ENCODE results near the gene LCP2.

The LCP2 gene

DNA sequence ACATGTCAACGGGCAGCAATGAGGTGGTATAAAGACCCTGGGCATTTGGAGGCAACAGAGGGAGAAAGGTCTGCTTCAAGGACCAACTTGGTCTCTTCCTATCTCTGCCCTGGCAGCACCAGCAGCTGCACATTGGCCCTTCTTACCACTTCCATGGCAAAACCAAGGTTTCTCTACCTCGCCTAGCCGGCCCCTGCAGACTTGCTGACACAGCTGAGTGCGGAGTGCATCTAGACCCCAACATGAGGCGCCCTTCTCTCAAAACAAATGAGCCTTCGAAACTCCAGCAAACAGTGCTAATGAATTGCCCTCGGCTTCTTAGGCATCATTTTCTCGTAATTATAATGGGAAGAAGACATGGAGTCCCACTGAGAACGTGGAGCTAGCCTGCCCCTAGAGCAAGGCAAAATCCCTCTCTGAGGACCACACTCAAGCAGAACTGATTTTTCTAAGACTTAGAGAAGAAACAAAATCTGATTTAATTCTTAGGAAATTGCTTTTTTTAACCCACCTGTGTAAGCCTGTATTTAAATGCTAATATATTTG, 49.5 kb upstream of the LCP2 start:
- Histone ChIP-seq H3K27ac (ENCODE audit: extremely low read depth, low read depth, low read length) (no peak overlapping the region), H3K4me1 (ENCODE audit: control insufficient read depth, insufficient read depth, low read length) (no peaks in the 10 kb centered on the region), H3K4me3 (ENCODE audit: low read depth, low read length) (no peak overlapping the region), H3K36me3 (ENCODE audit: control insufficient read depth in 2 of 2, insufficient read depth in 1 of 2, low read length in 2 of 2) (no peaks in the 10 kb centered on the region), H3K9me3 (ENCODE audit: control insufficient read depth, insufficient read depth, low read depth, low read length) (no peaks in the 10 kb centered on the region)
- POLR2A ChIA-PET: no interaction called here
- no peak for TF ChIP-seq SETDB1 (IDR thresholded peaks at IDR 0.05; ENCODE audit: insufficient read length, low read length)
- TF ChIP-seq ZNF133 (tag by site-specific recombination; IDR thresholded peaks at IDR 0.05): no peak
- no peak for TF ChIP-seq ZNF510 (tag by site-specific recombination; IDR thresholded peaks at IDR 0.05; ENCODE audit: insufficient replicate concordance)
- TF ChIP-seq ZNF391 (tag by site-specific recombination; IDR thresholded peaks at IDR 0.05; ENCODE audit: borderline replicate concordance, low read depth): no peak
- TF ChIP-seq PBX3 (CRISPR knock-in tag; IDR thresholded peaks at IDR 0.05): no peak
- TF ChIP-seq, protein P1, sequence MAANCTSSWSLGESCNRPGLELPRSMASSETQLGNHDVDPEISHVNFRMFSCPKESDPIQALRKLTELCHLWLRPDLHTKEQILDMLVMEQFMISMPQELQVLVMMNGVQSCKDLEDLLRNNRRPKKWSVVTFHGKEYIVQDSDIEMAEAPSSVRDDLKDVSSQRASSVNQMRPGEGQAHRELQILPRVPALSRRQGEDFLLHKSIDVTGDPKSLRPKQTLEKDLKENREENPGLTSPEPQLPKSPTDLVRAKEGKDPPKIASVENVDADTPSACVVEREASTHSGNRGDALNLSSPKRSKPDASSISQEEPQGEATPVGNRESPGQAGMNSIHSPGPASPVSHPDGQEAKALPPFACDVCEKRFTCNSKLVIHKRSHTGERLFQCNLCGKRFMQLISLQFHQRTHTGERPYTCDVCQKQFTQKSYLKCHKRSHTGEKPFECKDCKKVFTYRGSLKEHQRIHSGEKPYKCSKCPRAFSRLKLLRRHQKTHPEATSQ (tag by site-specific recombination; IDR thresholded peaks at IDR 0.05): no peak
- CTCF ChIA-PET: interaction anchor here (1.3 to 2.2 kb wide), 4 partner anchors 8 to 88 kb away, joined by 4 to 10 read pairs (median 6); no protein-coding TSS in a partner anchor

DNA sequence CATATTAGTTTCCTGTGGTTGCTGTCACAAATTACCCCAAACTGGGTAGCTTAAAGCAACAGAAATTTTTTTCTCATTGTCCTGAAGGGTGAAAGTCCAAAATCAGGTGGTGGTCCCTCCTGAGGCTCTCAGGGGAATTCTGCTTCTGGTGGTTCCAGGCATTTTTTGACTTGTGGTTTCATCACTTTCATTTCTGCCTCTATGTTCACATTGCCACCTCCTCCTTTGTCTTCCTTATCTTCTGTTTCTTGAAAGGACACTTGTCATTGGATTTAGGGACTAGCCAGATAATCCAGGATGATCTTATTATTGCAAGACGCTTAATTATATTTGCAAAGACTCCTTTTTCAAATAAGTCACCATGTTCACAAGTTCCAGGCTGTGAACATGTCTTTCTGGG, 48.4 kb upstream of the LCP2 start:
- H3K9me3 ChIP-seq (ENCODE audit: control insufficient read depth, insufficient read depth, low read depth, low read length): no peaks in the 10 kb centered on the region
- H3K36me3 ChIP-seq (ENCODE audit: control insufficient read depth in 2 of 2, insufficient read depth in 1 of 2, low read length in 2 of 2): no peaks in the 10 kb centered on the region
- H3K27ac ChIP-seq (ENCODE audit: extremely low read depth, low read depth, low read length): no peak overlapping the region
- no peak overlapping the region for H3K4me3 ChIP-seq (ENCODE audit: low read depth, low read length)
- H3K4me1 ChIP-seq (ENCODE audit: control insufficient read depth, insufficient read depth, low read length): no peaks in the 10 kb centered on the region
- ChIA-PET POLR2A (no interaction called here), CTCF (no interaction called here)
- peak; percentile 96 for TF ChIP-seq ZNF558 (tag by site-specific recombination; IDR thresholded peaks at IDR 0.05)
- TF ChIP-seq GLIS1 (tag by site-specific recombination; IDR thresholded peaks at IDR 0.05): no peak

- CTCF ChIA-PET: no interaction called here
- no peak overlapping the region for H3K27ac ChIP-seq (ENCODE audit: extremely low read depth, low read depth, low read length)
- no peak overlapping the region for H3K4me3 ChIP-seq (ENCODE audit: low read depth, low read length)
- H3K9me3 ChIP-seq (ENCODE audit: control insufficient read depth, insufficient read depth, low read depth, low read length): no peaks in the 10 kb centered on the region
- no peaks in the 10 kb centered on the region for H3K4me1 ChIP-seq (ENCODE audit: control insufficient read depth, insufficient read depth, low read length)
- no peak for TF ChIP-seq PRDM4 (tag by site-specific recombination; IDR thresholded peaks at IDR 0.05)
- no peak for TF ChIP-seq ZNF76 (tag by site-specific recombination; IDR thresholded peaks at IDR 0.05; ENCODE audit: borderline replicate concordance, low read depth)
- no peak for TF ChIP-seq ZNF701 (tag by site-specific recombination; IDR thresholded peaks at IDR 0.05)
- TF ChIP-seq KLF1 (tag by site-specific recombination; IDR thresholded peaks at IDR 0.05): no peak
- TF ChIP-seq, protein P2, sequence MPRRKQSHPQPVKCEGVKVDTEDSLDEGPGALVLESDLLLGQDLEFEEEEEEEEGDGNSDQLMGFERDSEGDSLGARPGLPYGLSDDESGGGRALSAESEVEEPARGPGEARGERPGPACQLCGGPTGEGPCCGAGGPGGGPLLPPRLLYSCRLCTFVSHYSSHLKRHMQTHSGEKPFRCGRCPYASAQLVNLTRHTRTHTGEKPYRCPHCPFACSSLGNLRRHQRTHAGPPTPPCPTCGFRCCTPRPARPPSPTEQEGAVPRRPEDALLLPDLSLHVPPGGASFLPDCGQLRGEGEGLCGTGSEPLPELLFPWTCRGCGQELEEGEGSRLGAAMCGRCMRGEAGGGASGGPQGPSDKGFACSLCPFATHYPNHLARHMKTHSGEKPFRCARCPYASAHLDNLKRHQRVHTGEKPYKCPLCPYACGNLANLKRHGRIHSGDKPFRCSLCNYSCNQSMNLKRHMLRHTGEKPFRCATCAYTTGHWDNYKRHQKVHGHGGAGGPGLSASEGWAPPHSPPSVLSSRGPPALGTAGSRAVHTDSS (tag by site-specific recombination; IDR thresholded peaks at IDR 0.05): no peak
- POLR2A ChIA-PET: no interaction called here
- no peaks in the 10 kb centered on the region for H3K36me3 ChIP-seq (ENCODE audit: control insufficient read depth in 2 of 2, insufficient read depth in 1 of 2, low read length in 2 of 2)
Measured at GRCh38 chr5:170343177-170343576, 45.6 kb upstream of the LCP2 start.
